Measurements from ENCODE around the gene RASAL2. TPM values are rescaled to one million over a fixed set of nuclear protein-coding genes. Genes with fewer than 3 reads are reported as not detected.
"Not testable (repeated sequence)": the region's sequence is repeated elsewhere in the genome, so short reads cannot be mapped to it uniquely, and the experiment has no call there.

The RASAL2 gene
- total and polyA plus RNA-seq, 2 of the 4 experiments (the other 2 are of a cell fraction), result 13.1 to 20.6 TPM

DNA sequence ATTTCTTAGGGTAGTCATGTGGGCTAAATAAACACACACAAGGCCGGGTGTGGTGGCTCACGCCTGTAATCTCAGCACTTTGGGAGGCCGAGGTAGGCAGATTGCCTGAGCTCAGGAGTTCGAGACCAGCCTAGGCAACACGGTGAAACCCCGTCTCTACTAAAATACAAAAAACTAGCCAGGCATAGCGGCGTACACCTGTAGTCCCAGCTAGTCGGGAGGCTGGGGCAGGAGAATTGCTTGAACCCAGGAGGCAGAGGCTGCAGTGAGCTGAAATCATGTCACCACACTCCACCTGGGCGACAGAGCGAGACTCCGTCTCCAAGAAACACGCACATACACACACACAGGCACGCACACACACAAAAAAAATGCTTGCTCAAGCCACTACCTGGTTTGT lies 409.4 kb downstream of the RASAL2 start:
- H2BK5ac ChIP-seq (ENCODE audit: low read depth, low read length, poor library complexity, severe bottlenecking); H3K27me3 ChIP-seq (ENCODE audit: control insufficient read depth, insufficient read depth, low read length); H3K56ac ChIP-seq (ENCODE audit: extremely low read depth, insufficient read depth, low read length); H3K4me2 ChIP-seq (ENCODE audit: low read depth, low read length); H3K4me1 ChIP-seq (ENCODE audit: control insufficient read depth, insufficient read depth, low read length); H2AK9ac ChIP-seq (replicated peaks; ENCODE audit: low read depth, low read length, poor library complexity); H3K79me1 ChIP-seq (ENCODE audit: low read depth in 1 of 2, low read length in 2 of 2); H2AK5ac ChIP-seq (ENCODE audit: low read depth, low read length); H3K27ac ChIP-seq (ENCODE audit: insufficient read depth, low read length); H3K9ac ChIP-seq (ENCODE audit: low read depth, low read length); POLR2A ChIA-PET (ENCODE audit: unreplicated experiment); H3K14ac ChIP-seq (replicated peaks; ENCODE audit: low read depth, low read length); H4K91ac ChIP-seq (ENCODE audit: insufficient read depth, low read depth, low read length); H3K18ac ChIP-seq (ENCODE audit: low read depth, low read length); dilution Hi-C loops (cut with HindIII; ENCODE audit: low sequenced_read_pairs, unreplicated experiment); DNase-seq; H4K20me1 ChIP-seq (ENCODE audit: insufficient read depth, low read length); H3K23ac ChIP-seq (ENCODE audit: low read depth, low read length); H4K5ac ChIP-seq (ENCODE audit: low read depth, low read length); H3K36me3 ChIP-seq (ENCODE audit: control insufficient read depth, insufficient read depth, low read length); BruUV-seq (replicated peaks); H2BK120ac ChIP-seq (ENCODE audit: low read depth, low read length); H3K9me3 ChIP-seq (ENCODE audit: control insufficient read depth, insufficient read depth, low read length); H2BK20ac ChIP-seq (ENCODE audit: low read depth, low read length); H3K4ac ChIP-seq (ENCODE audit: low read depth, low read length); ATAC-seq (ENCODE audit: low read depth); H3K4me3 ChIP-seq (ENCODE audit: insufficient read depth, low read depth, low read length); CTCF ChIA-PET; H2AFZ ChIP-seq (replicated peaks; ENCODE audit: low read length, poor library complexity); H2BK15ac ChIP-seq (ENCODE audit: low read depth, low read length); H4K8ac ChIP-seq (ENCODE audit: low read depth in 2 of 2, low read length in 2 of 2); H3K9me1 ChIP-seq (ENCODE audit: insufficient read depth, low read length): not testable (repeated sequence)
- WGBS, 2 experiments (ENCODE audit: extremely low coverage in 2 of 2, insufficient read length in 1 of 2), result 98% methylated on average over 7 of the region's 14 CpGs; no CpG with 5 or more reads in 1 of the 2 experiments
- in situ Hi-C loops (cut with MboI; ENCODE audit: low sequenced_read_pairs) (loop anchor here (10.0 kb wide), 1 partner anchor 199 kb away; no protein-coding TSS in a partner anchor), intact Hi-C loops (cut with micrococcal nuclease) (loop anchor here (5.0 to 10.0 kb wide), 2 partner anchors 191 to 479 kb away; no protein-coding TSS in a partner anchor)
